Measurements from ENCODE around the gene C12orf57.

The C12orf57 gene

GRCh38 chr12:6946920-6947374 is 3.1 kb downstream of the C12orf57 start:
- Histone ChIP-seq H3K4me1 (ENCODE audit: control insufficient read depth, insufficient read depth, low read length, poor library complexity, severe bottlenecking) (peaks cover 61% of the 10 kb centered on the region), H3K4me3 (ENCODE audit: insufficient read depth, low read depth, low read length, poor library complexity, severe bottlenecking) (peak overlapping the region; percentile 51), H3K27ac (ENCODE audit: insufficient read depth, low read length, poor library complexity, severe bottlenecking) (peak overlapping the region; percentile 95), H3K9me3 (ENCODE audit: control insufficient read depth, low read length) (no peaks in the 10 kb centered on the region), H3K36me3 (ENCODE audit: control insufficient read depth, insufficient read depth, low read length) (no peaks in the 10 kb centered on the region), H3K27me3 (replicated peaks; ENCODE audit: control insufficient read depth, insufficient read depth, low read length, poor library complexity, severe bottlenecking) (no peaks in the 10 kb centered on the region)
- no peak for DNase-seq

DNA sequence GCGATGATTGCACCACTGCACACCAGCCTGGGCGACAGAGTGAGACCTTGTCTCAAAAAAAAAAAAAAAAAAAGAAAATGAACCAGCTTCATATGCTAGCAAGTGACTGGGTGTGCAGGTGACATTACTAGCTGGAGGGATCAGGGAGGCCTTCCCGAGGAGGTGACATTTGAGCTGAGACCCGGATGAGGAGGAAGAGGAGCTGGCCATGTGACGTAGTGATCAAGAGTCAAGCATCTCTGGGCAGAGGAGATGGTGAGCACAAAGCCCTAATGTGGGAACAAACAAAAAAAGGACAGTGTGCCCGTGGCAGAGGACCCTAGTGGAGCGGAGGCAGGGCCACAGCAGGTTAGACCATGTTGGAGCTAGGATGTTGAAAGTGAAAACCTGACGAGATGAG is 3.8 kb downstream of the C12orf57 start:
- H3K9me3 ChIP-seq (ENCODE audit: control insufficient read depth, low read length), result no peaks in the 10 kb centered on the region
- peak overlapping the region; percentile 95 for H3K27ac ChIP-seq (ENCODE audit: insufficient read depth, low read length, poor library complexity, severe bottlenecking)
- H3K4me1 ChIP-seq (ENCODE audit: control insufficient read depth, insufficient read depth, low read length, poor library complexity, severe bottlenecking), result peaks cover 61% of the 10 kb centered on the region

DNA sequence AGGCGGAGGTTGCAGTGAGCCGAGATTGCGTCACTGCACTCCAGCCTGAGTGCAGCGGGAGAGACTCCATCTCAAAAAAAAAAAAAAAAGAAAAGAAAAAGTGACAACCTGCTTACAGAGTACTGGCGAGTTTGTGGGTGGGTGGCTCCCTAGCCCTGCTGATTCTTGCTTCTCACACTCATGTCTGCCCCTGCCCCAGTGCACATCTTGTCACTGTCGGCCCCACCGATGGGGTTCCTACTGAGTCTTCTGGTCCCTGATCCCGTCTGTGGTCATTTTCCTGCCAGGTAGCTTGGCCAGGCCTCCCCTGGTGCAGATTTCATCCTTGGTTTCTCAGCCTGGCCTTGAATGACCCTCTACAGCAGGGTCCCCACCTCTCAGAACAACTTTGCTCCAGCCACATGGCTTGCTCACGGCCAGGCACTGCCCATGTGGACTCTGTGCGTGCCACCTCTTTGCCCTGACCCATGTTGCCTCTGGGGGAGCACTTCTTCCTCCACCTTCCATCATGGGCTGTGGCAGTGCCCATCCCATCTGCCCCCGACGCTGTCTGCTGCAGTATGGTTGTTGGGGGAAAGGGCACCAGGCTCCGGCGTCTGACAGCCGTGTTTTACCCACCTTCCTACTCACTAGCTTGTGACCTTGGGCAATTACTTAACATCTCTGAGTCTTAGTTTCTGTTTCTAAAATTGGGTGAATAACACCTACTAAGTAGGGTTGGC is 5.2 kb downstream of the C12orf57 start:
- Histone ChIP-seq H3K4me1 (ENCODE audit: control insufficient read depth, insufficient read depth, low read length, poor library complexity, severe bottlenecking) (peaks cover 68% of the 10 kb centered on the region), H3K27ac (ENCODE audit: insufficient read depth, low read length, poor library complexity, severe bottlenecking) (peak overlapping the region; percentile 69)

More for the DNA sequence above, 3.8 kb downstream of the C12orf57 start:
- no peaks in the 10 kb centered on the region for H3K27me3 ChIP-seq (replicated peaks; ENCODE audit: control insufficient read depth, insufficient read depth, low read length, poor library complexity, severe bottlenecking)
- no peaks in the 10 kb centered on the region for H3K36me3 ChIP-seq (ENCODE audit: control insufficient read depth, insufficient read depth, low read length)
- H3K4me3 ChIP-seq (ENCODE audit: insufficient read depth, low read depth, low read length, poor library complexity, severe bottlenecking), result no peak overlapping the region
- DNase-seq, result no peak

DNA sequence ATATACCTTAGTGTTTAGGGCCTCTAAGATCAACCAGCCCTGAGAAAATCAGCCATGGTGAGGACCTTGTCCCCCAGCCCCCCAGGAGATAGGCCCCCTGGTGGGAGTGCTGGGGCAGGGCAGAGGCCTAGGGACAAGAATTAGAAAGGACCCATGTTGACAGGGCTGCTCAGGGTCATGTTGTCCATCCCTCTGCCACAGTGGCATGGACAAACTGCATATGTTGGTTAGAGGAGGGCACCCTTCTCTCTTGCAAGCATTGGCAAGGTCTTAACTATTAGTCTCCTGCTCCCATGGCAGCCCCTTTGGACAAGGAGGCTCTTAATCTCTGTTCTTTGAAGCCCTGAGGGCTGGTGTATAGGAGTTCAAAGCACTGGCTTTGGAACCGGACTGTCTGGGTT is 6.6 kb downstream of the C12orf57 start:
- no peaks in the 10 kb centered on the region for H3K27me3 ChIP-seq (replicated peaks; ENCODE audit: control insufficient read depth, insufficient read depth, low read length, poor library complexity, severe bottlenecking)
- H3K4me1 ChIP-seq (ENCODE audit: control insufficient read depth, insufficient read depth, low read length, poor library complexity, severe bottlenecking), result peaks cover 70% of the 10 kb centered on the region
- no peaks in the 10 kb centered on the region for H3K9me3 ChIP-seq (ENCODE audit: control insufficient read depth, low read length)
- H3K4me3 ChIP-seq (ENCODE audit: insufficient read depth, low read depth, low read length, poor library complexity, severe bottlenecking), result peak overlapping the region; percentile 89
- no peak for DNase-seq
- H3K27ac ChIP-seq (ENCODE audit: insufficient read depth, low read length, poor library complexity, severe bottlenecking), result peak overlapping the region; percentile 96
- peaks cover 6% of the 10 kb centered on the region for H3K36me3 ChIP-seq (ENCODE audit: control insufficient read depth, insufficient read depth, low read length)

More for the DNA sequence above, 5.2 kb downstream of the C12orf57 start:
- H3K36me3 ChIP-seq (ENCODE audit: control insufficient read depth, insufficient read depth, low read length), result no peaks in the 10 kb centered on the region
- H3K4me3 ChIP-seq (ENCODE audit: insufficient read depth, low read depth, low read length, poor library complexity, severe bottlenecking), result peak overlapping the region; percentile 41
- H3K27me3 ChIP-seq (replicated peaks; ENCODE audit: control insufficient read depth, insufficient read depth, low read length, poor library complexity, severe bottlenecking), result no peaks in the 10 kb centered on the region
- no peak for DNase-seq
- H3K9me3 ChIP-seq (ENCODE audit: control insufficient read depth, low read length), result no peaks in the 10 kb centered on the region

- Histone ChIP-seq H3K36me3 (ENCODE audit: control insufficient read depth, insufficient read depth, low read length) (peaks cover 12% of the 10 kb centered on the region), H3K9me3 (ENCODE audit: control insufficient read depth, low read length) (no peaks in the 10 kb centered on the region), H3K27ac (ENCODE audit: insufficient read depth, low read length, poor library complexity, severe bottlenecking) (peak within 1 kb of the TSS; percentile 96), H3K27me3 (replicated peaks; ENCODE audit: control insufficient read depth, insufficient read depth, low read length, poor library complexity, severe bottlenecking) (no peaks in the 10 kb centered on the region), H3K4me1 (ENCODE audit: control insufficient read depth, insufficient read depth, low read length, poor library complexity, severe bottlenecking) (peaks cover 70% of the 10 kb centered on the region), H3K4me3 (ENCODE audit: insufficient read depth, low read depth, low read length, poor library complexity, severe bottlenecking) (peak within 1 kb of the TSS; percentile 89)
- DNase-seq, result no peak
These were observed 7.2 kb downstream of the C12orf57 start, which contains the start of gene PTPN6 for GRCh38 chr12:6950811-6951540. Gene PTPN6 (plus strand): TSS chr12:6951356. CDS start chr12:6951513, 157 bp downstream.

- H3K27ac ChIP-seq (ENCODE audit: insufficient read depth, low read length, poor library complexity, severe bottlenecking), result peak overlapping the region; percentile 96
- no peaks in the 10 kb centered on the region for H3K27me3 ChIP-seq (replicated peaks; ENCODE audit: control insufficient read depth, insufficient read depth, low read length, poor library complexity, severe bottlenecking)
- peaks cover 19% of the 10 kb centered on the region for H3K36me3 ChIP-seq (ENCODE audit: control insufficient read depth, insufficient read depth, low read length)
- H3K9me3 ChIP-seq (ENCODE audit: control insufficient read depth, low read length), result no peaks in the 10 kb centered on the region
- H3K4me1 ChIP-seq (ENCODE audit: control insufficient read depth, insufficient read depth, low read length, poor library complexity, severe bottlenecking), result peaks cover 71% of the 10 kb centered on the region
- DNase-seq, result no peak
- H3K4me3 ChIP-seq (ENCODE audit: insufficient read depth, low read depth, low read length, poor library complexity, severe bottlenecking), result peak overlapping the region; percentile 89
These were observed 7.8 kb downstream of the C12orf57 start for GRCh38 chr12:6951551-6952120.

DNA sequence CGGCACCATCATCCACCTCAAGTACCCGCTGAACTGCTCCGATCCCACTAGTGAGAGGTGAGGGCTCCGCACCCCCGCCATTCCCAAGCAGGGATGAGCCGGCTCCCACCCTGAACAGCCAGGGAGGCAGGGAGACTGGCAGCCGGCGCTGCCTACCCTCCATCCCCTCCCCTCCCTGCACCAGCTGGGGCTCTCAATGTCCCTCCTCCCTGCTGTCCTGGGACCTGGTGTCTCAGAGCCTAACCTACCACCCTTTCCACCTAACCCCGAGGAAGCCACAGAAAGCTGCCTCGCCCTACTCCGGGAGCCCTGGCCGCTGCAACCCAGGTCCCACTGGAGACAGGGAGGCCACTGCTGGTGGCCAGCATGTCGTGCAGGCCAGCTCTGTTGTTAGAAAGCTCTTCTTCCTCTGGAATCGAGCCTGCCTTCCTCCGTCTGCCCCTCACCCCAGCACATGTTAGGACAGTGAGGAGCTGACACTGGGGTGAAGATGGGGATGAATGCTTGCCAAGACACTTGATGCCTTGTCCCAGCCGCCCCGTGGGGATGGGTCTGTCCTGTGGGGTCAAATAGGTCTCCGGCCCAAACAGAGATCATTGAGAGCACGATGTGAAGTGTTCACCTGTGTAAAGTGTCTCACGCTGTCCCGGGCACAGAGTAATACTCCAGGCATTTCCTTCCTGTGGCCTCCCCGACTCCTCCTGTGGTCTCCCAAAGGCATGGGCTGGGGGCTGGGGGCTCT is 8.5 kb downstream of the C12orf57 start:
- DNase-seq, result no peak
- peak overlapping the region; percentile 89 for H3K4me3 ChIP-seq (ENCODE audit: insufficient read depth, low read depth, low read length, poor library complexity, severe bottlenecking)
- H3K4me1 ChIP-seq (ENCODE audit: control insufficient read depth, insufficient read depth, low read length, poor library complexity, severe bottlenecking), result peaks cover 71% of the 10 kb centered on the region
- no peaks in the 10 kb centered on the region for H3K27me3 ChIP-seq (replicated peaks; ENCODE audit: control insufficient read depth, insufficient read depth, low read length, poor library complexity, severe bottlenecking)
- peaks cover 24% of the 10 kb centered on the region for H3K36me3 ChIP-seq (ENCODE audit: control insufficient read depth, insufficient read depth, low read length)
- H3K9me3 ChIP-seq (ENCODE audit: control insufficient read depth, low read length), result no peaks in the 10 kb centered on the region
- H3K27ac ChIP-seq (ENCODE audit: insufficient read depth, low read length, poor library complexity, severe bottlenecking), result peak overlapping the region; percentile 96

DNA sequence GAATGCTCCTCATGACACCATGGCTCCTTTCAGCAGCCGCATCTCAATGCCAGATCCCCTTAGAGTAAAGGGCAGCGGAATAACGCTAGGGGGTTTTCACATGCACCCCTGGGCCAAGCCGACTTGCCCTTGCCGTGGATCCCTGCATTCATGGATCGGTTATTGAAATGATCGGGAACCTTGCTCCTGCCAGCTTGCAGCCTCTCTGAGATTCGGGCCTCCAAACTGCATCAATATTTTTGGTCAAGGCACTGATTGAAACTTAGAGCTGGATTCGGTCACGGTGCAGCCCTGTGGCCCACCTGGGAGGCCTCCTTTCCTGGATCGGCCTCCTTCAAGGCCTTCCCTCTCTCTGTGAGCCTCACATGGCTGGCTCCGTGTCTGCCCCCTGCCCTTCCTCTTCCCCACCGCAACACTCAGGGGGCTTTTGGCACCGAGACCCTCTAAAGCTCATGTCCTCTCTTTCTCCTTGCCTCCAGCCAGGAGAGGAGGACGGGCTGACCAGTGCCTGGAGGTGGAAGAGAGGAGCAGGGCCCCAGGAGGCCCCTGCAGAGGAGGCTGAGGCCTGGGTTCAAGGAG is 9.1 kb downstream of the C12orf57 start:
- no peaks in the 10 kb centered on the region for H3K27me3 ChIP-seq (replicated peaks; ENCODE audit: control insufficient read depth, insufficient read depth, low read length, poor library complexity, severe bottlenecking)
- no peak for DNase-seq
- H3K36me3 ChIP-seq (ENCODE audit: control insufficient read depth, insufficient read depth, low read length), result peaks cover 28% of the 10 kb centered on the region
- H3K27ac ChIP-seq (ENCODE audit: insufficient read depth, low read length, poor library complexity, severe bottlenecking), result peak overlapping the region; percentile 96
- H3K4me1 ChIP-seq (ENCODE audit: control insufficient read depth, insufficient read depth, low read length, poor library complexity, severe bottlenecking), result peaks cover 75% of the 10 kb centered on the region
- H3K9me3 ChIP-seq (ENCODE audit: control insufficient read depth, low read length), result no peaks in the 10 kb centered on the region
- H3K4me3 ChIP-seq (ENCODE audit: insufficient read depth, low read depth, low read length, poor library complexity, severe bottlenecking), result peak overlapping the region; percentile 89

All from effector memory CD4-positive, alpha-beta T cell (primary cell).